NCI-H2227 treated with DMSO at 0.1 percent for 48 hours (cell line): ENCODE data around the gene SHH.

Experiments used
- DNase-seq: peaks from one replicate; lab custom pipeline; 2025; lab: John Stamatoyannopoulos, UW

Gene SHH

GRCh38 chr7:155764438-155764793 is 47.8 kb downstream of the SHH start:
- DNase-seq = no peak

- no peak for DNase-seq
Observed at GRCh38 chr7:155763691-155764437, 48.4 kb downstream of the SHH start.

GRCh38 chr7:155763122-155763521 is 49.1 kb downstream of the SHH start:
- DNase-seq = no peak

GRCh38 chr7:155762655-155763054 is 49.6 kb downstream of the SHH start:
- DNase-seq = no peak

GRCh38 chr7:155762036-155762435 is 50.2 kb downstream of the SHH start:
- DNase-seq = no peak

GRCh38 chr7:155761162-155761561 is 51.1 kb downstream of the SHH start:
- DNase-seq = no peak

GRCh38 chr7:155759740-155760430 is 52.4 kb downstream of the SHH start:
- DNase-seq = no peak

- no peak for DNase-seq
Observed at GRCh38 chr7:155758348-155758747, 53.9 kb downstream of the SHH start.

GRCh38 chr7:155756322-155756721 is 55.9 kb downstream of the SHH start:
- no peak for DNase-seq

- DNase-seq = no peak
Observed at GRCh38 chr7:155755026-155755425, 57.2 kb downstream of the SHH start.

- DNase-seq = no peak
Observed at GRCh38 chr7:155754165-155754564, 58.1 kb downstream of the SHH start.

GRCh38 chr7:155753446-155753965 is 58.8 kb downstream of the SHH start:
- DNase-seq = no peak

GRCh38 chr7:155752756-155753445 is 59.4 kb downstream of the SHH start:
- DNase-seq = no peak

GRCh38 chr7:155751409-155751808 is 60.9 kb downstream of the SHH start:
- no peak for DNase-seq

GRCh38 chr7:155750255-155751125 is 61.8 kb downstream of the SHH start:
- DNase-seq = no peak
